Osteocyte (in vitro differentiated cells): ENCODE results near the gene SERPINE1. TPM values are rescaled to one million over a fixed set of nuclear protein-coding genes. Genes with fewer than 3 reads are reported as not detected.
A peak's percentile ranks its signal among the peaks of the same experiment; 100 is the strongest.

Source experiments
- DNase-seq: peaks from one replicate; pipeline ENCODE4 v3.0.0; 2021; ENCODE audit warnings: mixed read lengths; ENCODE audit not compliant: unreplicated experiment; ENCODE audit errors: extremely low spot score
- H3K27ac Mint-ChIP-seq: one replicate; pipeline ENCODE4 v1.8.0; 2021; ENCODE audit warnings: mild to moderate bottlenecking, mixed read lengths; ENCODE audit not compliant: unreplicated experiment
- H3K27me3 Mint-ChIP-seq: one replicate; pipeline ENCODE4 v1.8.0; 2021; ENCODE audit warnings: mixed read lengths; ENCODE audit not compliant: unreplicated experiment
- H3K36me3 Mint-ChIP-seq: one replicate; pipeline ENCODE4 v1.8.0; 2021; ENCODE audit warnings: mixed read lengths; ENCODE audit not compliant: unreplicated experiment
- H3K4me1 Mint-ChIP-seq: one replicate; pipeline ENCODE4 v1.8.0; 2021; ENCODE audit warnings: mixed read lengths; ENCODE audit not compliant: unreplicated experiment
- H3K4me3 Mint-ChIP-seq: one replicate; pipeline ENCODE4 v1.8.0; 2021; ENCODE audit warnings: mild to moderate bottlenecking, moderate library complexity, mixed read lengths; ENCODE audit not compliant: unreplicated experiment
- H3K9me3 Mint-ChIP-seq: one replicate; pipeline ENCODE4 v1.8.0; 2021; ENCODE audit warnings: mixed read lengths; ENCODE audit not compliant: unreplicated experiment
- total RNA-seq: library from RNA; stranded (reverse); gene quantifications from 2 replicates; pipeline ENCODE4 v1.2.1, GENCODE V29; 2021
- TF ChIP-seq, protein P1 (sequence below): fragments of 200-600 bp; sonication (generic); IDR thresholded peaks from 2 replicates; pipeline ENCODE4 v1.5.0; 2021; ENCODE audit warnings: antibody characterized with exemption, mild to moderate bottlenecking, moderate library complexity

Gene SERPINE1
- total RNA-seq, 1 donor from 2014 or later: 328 TPM

GRCh38 chr7:101172005-101172853 is 45.3 kb downstream of the SERPINE1 start:
- peaks cover 38% of the 10 kb centered on the region for H3K4me1 Mint-ChIP-seq
- no peaks in the 10 kb centered on the region for H3K9me3 Mint-ChIP-seq
- DNase-seq: no peak
- no peaks in the 10 kb centered on the region for H3K36me3 Mint-ChIP-seq
- H3K4me3 Mint-ChIP-seq: peak overlapping the region; percentile 60
- no peak overlapping the region for H3K27ac Mint-ChIP-seq
- TF ChIP-seq, protein P1, sequence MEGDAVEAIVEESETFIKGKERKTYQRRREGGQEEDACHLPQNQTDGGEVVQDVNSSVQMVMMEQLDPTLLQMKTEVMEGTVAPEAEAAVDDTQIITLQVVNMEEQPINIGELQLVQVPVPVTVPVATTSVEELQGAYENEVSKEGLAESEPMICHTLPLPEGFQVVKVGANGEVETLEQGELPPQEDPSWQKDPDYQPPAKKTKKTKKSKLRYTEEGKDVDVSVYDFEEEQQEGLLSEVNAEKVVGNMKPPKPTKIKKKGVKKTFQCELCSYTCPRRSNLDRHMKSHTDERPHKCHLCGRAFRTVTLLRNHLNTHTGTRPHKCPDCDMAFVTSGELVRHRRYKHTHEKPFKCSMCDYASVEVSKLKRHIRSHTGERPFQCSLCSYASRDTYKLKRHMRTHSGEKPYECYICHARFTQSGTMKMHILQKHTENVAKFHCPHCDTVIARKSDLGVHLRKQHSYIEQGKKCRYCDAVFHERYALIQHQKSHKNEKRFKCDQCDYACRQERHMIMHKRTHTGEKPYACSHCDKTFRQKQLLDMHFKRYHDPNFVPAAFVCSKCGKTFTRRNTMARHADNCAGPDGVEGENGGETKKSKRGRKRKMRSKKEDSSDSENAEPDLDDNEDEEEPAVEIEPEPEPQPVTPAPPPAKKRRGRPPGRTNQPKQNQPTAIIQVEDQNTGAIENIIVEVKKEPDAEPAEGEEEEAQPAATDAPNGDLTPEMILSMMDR: no peak
- H3K27me3 Mint-ChIP-seq: peaks cover 81% of the 10 kb centered on the region

GRCh38 chr7:101172854-101173751 is 46.2 kb downstream of the SERPINE1 start:
- TF ChIP-seq, protein P1: no peak
- no peaks in the 10 kb centered on the region for H3K9me3 Mint-ChIP-seq
- no peaks in the 10 kb centered on the region for H3K36me3 Mint-ChIP-seq
- DNase-seq: peak; percentile 92
- H3K4me1 Mint-ChIP-seq: peaks cover 38% of the 10 kb centered on the region
- H3K27ac Mint-ChIP-seq: no peak overlapping the region
- peak overlapping the region; percentile 60 for H3K4me3 Mint-ChIP-seq
- peaks cover 81% of the 10 kb centered on the region for H3K27me3 Mint-ChIP-seq

DNA sequence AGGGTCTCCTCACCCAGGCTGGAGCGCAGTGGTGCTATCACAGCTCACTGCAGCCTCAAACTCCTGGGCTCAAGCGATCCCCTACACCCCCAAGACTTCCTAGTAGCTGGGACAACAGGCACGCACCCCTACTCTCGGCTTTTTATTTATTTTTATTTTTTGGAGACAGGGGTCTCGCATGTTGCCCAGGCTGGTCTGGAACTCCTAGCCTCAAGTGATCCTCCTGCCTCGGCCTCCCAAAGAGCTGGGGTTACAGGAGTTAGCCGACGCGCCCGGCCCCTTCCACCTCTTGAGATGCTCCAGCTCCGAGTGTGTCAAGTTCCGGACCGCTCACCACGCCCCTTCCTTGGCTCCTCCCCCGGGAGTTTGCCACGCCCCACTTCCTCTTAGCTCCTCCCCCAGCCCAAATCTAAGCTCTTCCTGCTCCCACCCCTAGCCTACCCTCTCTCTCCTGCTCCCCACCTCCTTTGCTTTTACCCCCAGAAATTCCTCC is 46.9 kb downstream of the SERPINE1 start:
- TF ChIP-seq, protein P1: no peak
- peaks cover 35% of the 10 kb centered on the region for H3K4me1 Mint-ChIP-seq
- no peak overlapping the region for H3K27ac Mint-ChIP-seq
- H3K36me3 Mint-ChIP-seq: no peaks in the 10 kb centered on the region
- no peaks in the 10 kb centered on the region for H3K9me3 Mint-ChIP-seq
- peaks cover 79% of the 10 kb centered on the region for H3K27me3 Mint-ChIP-seq
- DNase-seq: no peak
- peak overlapping the region; percentile 38 for H3K4me3 Mint-ChIP-seq

DNA sequence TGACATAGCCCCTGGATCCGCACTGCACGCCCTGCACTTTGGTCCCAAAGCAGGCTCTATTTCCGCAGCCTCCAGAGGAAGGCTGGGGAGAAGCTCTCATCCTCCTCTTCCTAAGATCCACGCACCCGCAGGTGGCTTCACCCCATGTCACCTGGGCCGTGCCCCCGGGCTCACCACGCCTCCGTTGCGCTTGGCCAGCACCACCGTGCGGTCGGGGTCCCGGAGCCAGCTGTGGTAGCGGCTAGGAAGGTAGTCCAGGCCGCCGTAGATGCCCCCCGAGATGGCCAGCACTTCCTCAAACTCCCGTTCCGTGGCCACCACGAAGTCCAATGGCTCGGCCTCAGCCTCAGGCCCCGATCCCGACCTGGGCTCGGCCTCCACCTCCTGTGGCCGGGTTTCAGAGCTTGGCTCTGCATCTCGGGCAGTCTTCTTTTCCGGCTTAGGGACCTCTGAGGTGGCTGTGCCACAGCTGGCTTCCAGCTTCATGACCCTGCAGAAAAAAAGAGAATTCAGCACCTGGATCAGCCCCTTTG is 47.5 kb downstream of the SERPINE1 start:
- H3K36me3 Mint-ChIP-seq: no peaks in the 10 kb centered on the region
- H3K4me1 Mint-ChIP-seq: peaks cover 38% of the 10 kb centered on the region
- no peak overlapping the region for H3K27ac Mint-ChIP-seq
- no peaks in the 10 kb centered on the region for H3K9me3 Mint-ChIP-seq
- DNase-seq: no peak
- TF ChIP-seq, protein P1: no peak
- H3K4me3 Mint-ChIP-seq: peak overlapping the region; percentile 38
- peaks cover 78% of the 10 kb centered on the region for H3K27me3 Mint-ChIP-seq
